OCI-LY3 (cell line): Measurements from ENCODE around the gene NR6A1.

ENCODE experiments used
- H2AFZ ChIP-seq: fragments of 200-600, 300-600 bp; shearing (Covaris generic); 2 replicates; pipeline ENCODE4 v1.6.0; 2014; ENCODE audit warnings: antibody characterized with exemption, low read depth, low read length
- H3K27ac ChIP-seq: fragments of 200-600, 300-600 bp; sonication (generic); 2 replicates; pipeline ENCODE4 v1.5.1; 2014; ENCODE audit warnings: mild to moderate bottlenecking, low read length, moderate library complexity, mixed read lengths
- H3K27me3 ChIP-seq: fragments of 200-600, 300-600 bp; sonication (generic); 2 replicates; pipeline ENCODE4 v1.6.1; 2014; ENCODE audit warnings: low read depth, low read length, mixed read lengths
- H3K36me3 ChIP-seq: fragments of 200-600, 300-600 bp; sonication (generic); replicated peaks from 2 replicates; pipeline ENCODE3; 2014; ENCODE audit warnings: low read depth, low read length, mixed read lengths
- H3K4me1 ChIP-seq: fragments of 300-600, 200-600 bp; sonication (generic); 2 replicates; pipeline ENCODE4 v1.6.1; 2014; ENCODE audit warnings: low read length, mixed read lengths
- H3K4me2 ChIP-seq: fragments of 200-600, 300-600 bp; sonication (generic); 2 replicates; pipeline ENCODE4 v1.6.1; 2014; ENCODE audit warnings: low read length, mixed read lengths
- H3K4me3 ChIP-seq: fragments of 300-600, 200-600 bp; sonication (generic); 2 replicates; pipeline ENCODE4 v1.5.1; 2014; ENCODE audit warnings: antibody characterized with exemption, mild to moderate bottlenecking, low read length, moderate library complexity
- H3K79me2 ChIP-seq: fragments of 300-600, 200-600 bp; shearing (Covaris generic); 2 replicates; pipeline ENCODE4 v1.6.1; 2014; ENCODE audit warnings: mild to moderate bottlenecking, low read length, mixed read lengths
- H3K9ac ChIP-seq: fragments of 300-600, 200-600 bp; shearing (Covaris generic); 2 replicates; pipeline ENCODE4 v1.6.0; 2014; ENCODE audit warnings: mild to moderate bottlenecking, low read length, moderate library complexity
- H3K9me3 ChIP-seq: fragments of 200-600, 300-600 bp; shearing (Covaris generic); 2 replicates; pipeline ENCODE4 v1.6.1; 2014; ENCODE audit warnings: low read length, mixed read lengths; ENCODE audit not compliant: insufficient read depth
- H4K20me1 ChIP-seq: fragments of 200-600, 300-600 bp; sonication (generic); 2 replicates; pipeline ENCODE4 v1.6.1; 2016; ENCODE audit warnings: low read length, mixed read lengths; ENCODE audit not compliant: insufficient read depth
- EZH2phosphoT487 ChIP-seq: fragments of 200-600 bp; shearing (Covaris generic); IDR thresholded peaks from 2 replicates; pipeline ENCODE4 v1.6.1; 2018; ENCODE audit warnings: antibody characterized with exemption, mixed run types, low read depth
- TF ChIP-seq, protein P1 (sequence below): fragments of 200-600, 300-600 bp; sonication (generic); IDR thresholded peaks from 2 replicates; pipeline ENCODE4 v1.5.1; 2014; ENCODE audit warnings: antibody characterized with exemption, low read length, low read depth

Gene NR6A1

DNA sequence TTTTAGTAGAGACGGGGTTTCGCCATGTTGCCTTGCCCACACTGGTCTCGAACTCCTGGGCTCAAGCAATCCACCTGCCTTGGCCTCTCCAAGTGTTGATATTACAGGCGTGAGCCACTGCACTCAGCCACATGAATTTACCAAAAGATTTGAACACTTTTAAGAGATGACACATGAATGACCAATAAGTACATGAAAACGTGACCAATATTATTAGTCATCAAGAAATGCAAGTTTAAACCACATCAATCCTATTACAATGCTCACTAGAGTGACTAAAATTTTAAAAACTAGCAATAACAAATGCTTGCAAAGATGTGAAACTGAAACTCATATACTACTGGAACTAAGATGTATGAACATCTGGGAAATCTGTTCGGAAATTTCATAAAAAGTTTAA is 54.3 kb downstream of the NR6A1 start:
- H4K20me1 ChIP-seq, result peaks cover 17% of the 10 kb centered on the region
- H2AFZ ChIP-seq, result no peak overlapping the region
- H3K27me3 ChIP-seq, result no peaks in the 10 kb centered on the region
- no peaks in the 10 kb centered on the region for H3K79me2 ChIP-seq
- H3K9ac ChIP-seq, result no peak overlapping the region
- TF ChIP-seq, protein P1, sequence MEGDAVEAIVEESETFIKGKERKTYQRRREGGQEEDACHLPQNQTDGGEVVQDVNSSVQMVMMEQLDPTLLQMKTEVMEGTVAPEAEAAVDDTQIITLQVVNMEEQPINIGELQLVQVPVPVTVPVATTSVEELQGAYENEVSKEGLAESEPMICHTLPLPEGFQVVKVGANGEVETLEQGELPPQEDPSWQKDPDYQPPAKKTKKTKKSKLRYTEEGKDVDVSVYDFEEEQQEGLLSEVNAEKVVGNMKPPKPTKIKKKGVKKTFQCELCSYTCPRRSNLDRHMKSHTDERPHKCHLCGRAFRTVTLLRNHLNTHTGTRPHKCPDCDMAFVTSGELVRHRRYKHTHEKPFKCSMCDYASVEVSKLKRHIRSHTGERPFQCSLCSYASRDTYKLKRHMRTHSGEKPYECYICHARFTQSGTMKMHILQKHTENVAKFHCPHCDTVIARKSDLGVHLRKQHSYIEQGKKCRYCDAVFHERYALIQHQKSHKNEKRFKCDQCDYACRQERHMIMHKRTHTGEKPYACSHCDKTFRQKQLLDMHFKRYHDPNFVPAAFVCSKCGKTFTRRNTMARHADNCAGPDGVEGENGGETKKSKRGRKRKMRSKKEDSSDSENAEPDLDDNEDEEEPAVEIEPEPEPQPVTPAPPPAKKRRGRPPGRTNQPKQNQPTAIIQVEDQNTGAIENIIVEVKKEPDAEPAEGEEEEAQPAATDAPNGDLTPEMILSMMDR, result no peak
- TF ChIP-seq EZH2phosphoT487, result no peak
- no peak overlapping the region for H3K4me2 ChIP-seq
- H3K4me1 ChIP-seq, result peaks cover under 1% of the 10 kb centered on the region; the same call in 1 of the 2 replicates
- no peak overlapping the region for H3K4me3 ChIP-seq
- H3K9me3 ChIP-seq, result no peaks in the 10 kb centered on the region
- no peak overlapping the region for H3K27ac ChIP-seq
- no peaks in the 10 kb centered on the region for H3K36me3 ChIP-seq

DNA sequence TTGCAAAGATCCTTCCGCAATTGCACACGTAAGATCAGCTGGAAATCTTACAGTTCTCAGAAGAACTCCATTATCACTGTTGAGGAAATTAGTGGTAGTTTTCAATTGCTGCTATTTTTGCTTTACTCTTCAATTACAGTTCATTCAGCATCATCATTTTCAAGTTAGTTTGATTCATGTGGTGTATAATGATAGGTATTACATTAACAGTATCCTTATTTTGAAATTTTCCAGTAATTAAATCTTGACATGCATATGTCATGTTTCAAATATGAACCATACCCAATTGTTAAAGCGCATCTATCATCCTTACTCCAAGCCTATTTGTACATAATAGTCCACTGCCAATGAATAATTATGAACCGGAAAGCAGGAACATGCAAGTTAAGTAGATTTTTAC is 60.3 kb downstream of the NR6A1 start:
- TF ChIP-seq EZH2phosphoT487, result no peak
- TF ChIP-seq, protein P1, result no peak
- no peak overlapping the region for H3K9ac ChIP-seq
- H3K27ac ChIP-seq, result no peak overlapping the region
- H3K36me3 ChIP-seq, result no peaks in the 10 kb centered on the region
- peaks cover 3% of the 10 kb centered on the region; the same call in 1 of the 2 replicates for H3K4me1 ChIP-seq
- H3K27me3 ChIP-seq, result no peaks in the 10 kb centered on the region
- H4K20me1 ChIP-seq, result peaks cover 13% of the 10 kb centered on the region
- H3K79me2 ChIP-seq, result peaks cover 3% of the 10 kb centered on the region; the same call in 1 of the 2 replicates
- no peaks in the 10 kb centered on the region for H3K9me3 ChIP-seq
- H3K4me3 ChIP-seq, result no peak overlapping the region
- no peak overlapping the region for H2AFZ ChIP-seq
- no peak overlapping the region for H3K4me2 ChIP-seq

DNA sequence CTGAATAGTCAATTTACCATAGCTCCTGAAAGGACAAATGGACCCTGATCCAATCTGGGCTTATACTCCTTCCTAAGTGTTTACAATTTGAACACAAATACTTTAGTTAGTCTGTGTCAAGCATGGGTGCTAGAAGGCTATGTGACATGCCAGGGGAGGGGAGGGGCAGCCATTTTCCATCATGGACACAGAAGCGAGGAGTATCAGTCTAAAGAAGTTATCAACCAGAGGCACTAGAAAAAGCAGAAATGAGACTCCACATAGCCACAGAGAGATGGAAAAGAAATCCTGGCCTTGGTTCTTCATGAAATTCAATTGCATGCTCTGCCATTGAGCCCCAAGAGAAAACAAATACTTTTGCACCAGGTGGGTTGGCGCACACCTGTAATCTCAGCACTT is 61.8 kb downstream of the NR6A1 start:
- Histone ChIP-seq H3K36me3 (no peaks in the 10 kb centered on the region), H3K27me3 (no peaks in the 10 kb centered on the region), H3K4me1 (peaks cover 3% of the 10 kb centered on the region; the same call in 1 of the 2 replicates), H3K9me3 (no peaks in the 10 kb centered on the region), H4K20me1 (peaks cover 13% of the 10 kb centered on the region), H2AFZ (no peak overlapping the region), H3K27ac (no peak overlapping the region), H3K4me2 (no peak overlapping the region), H3K9ac (no peak overlapping the region), H3K4me3 (no peak overlapping the region), H3K79me2 (peaks cover 3% of the 10 kb centered on the region; the same call in 1 of the 2 replicates)
- no peak for TF ChIP-seq EZH2phosphoT487
- TF ChIP-seq, protein P1, result no peak

DNA sequence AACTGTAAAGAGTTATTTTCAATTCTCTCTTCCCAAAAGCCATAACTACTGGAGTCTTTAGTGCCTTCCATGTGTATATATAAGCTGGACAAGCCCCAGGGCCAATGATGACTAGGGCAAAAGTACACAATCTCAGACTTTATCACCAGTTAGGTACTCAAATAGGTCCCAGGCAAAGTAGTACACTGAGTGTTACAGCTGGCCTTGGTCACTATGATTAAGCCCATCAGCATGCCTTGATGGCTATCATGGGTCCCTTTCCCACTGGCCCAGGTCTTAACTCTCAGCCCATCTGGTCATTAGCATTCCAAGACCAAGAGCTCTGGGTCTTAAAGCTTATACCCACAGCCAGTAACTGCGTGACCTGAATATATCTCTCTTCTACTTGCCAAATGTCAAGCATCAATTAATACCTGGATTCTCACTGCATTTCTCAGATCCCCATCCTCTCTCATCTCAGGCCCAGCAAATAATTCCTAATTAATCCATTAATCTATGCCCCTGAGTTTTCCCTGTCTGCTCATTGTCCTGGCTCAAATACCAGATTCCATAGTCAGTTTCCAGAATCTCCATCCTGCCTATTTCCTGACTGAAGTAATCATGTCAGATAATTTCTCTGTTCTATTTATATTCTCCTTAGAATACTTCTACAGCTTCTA is 62.3 kb downstream of the NR6A1 start:
- H3K9me3 ChIP-seq, result no peaks in the 10 kb centered on the region
- H3K27ac ChIP-seq, result no peak overlapping the region
- H3K4me2 ChIP-seq, result no peak overlapping the region
- peaks cover 3% of the 10 kb centered on the region; the same call in 1 of the 2 replicates for H3K79me2 ChIP-seq
- no peaks in the 10 kb centered on the region for H3K27me3 ChIP-seq
- H3K4me3 ChIP-seq, result no peak overlapping the region
- H2AFZ ChIP-seq, result no peak overlapping the region
- no peaks in the 10 kb centered on the region for H3K36me3 ChIP-seq
- peaks cover 13% of the 10 kb centered on the region for H4K20me1 ChIP-seq
- H3K4me1 ChIP-seq, result peaks cover 3% of the 10 kb centered on the region; the same call in 1 of the 2 replicates
- TF ChIP-seq, protein P1, result no peak
- no peak for TF ChIP-seq EZH2phosphoT487
- H3K9ac ChIP-seq, result no peak overlapping the region
